HG03025 (cell line): ENCODE results near the gene PROC.
A peak's percentile ranks its signal among the peaks of the same experiment; 100 is the strongest.
"Not testable (repeated sequence)": the region's sequence is repeated elsewhere in the genome, so short reads cannot be mapped to it uniquely, and the experiment has no call there.

Source experiments
- ATAC-seq: cut with Tn5 transposase; IDR thresholded peaks from one replicate; pipeline ENCODE4 v1.9.1; 2021; ENCODE audit warnings: mild to moderate bottlenecking, moderate library complexity; ENCODE audit not compliant: unreplicated experiment, low FRiP score

Gene PROC

DNA sequence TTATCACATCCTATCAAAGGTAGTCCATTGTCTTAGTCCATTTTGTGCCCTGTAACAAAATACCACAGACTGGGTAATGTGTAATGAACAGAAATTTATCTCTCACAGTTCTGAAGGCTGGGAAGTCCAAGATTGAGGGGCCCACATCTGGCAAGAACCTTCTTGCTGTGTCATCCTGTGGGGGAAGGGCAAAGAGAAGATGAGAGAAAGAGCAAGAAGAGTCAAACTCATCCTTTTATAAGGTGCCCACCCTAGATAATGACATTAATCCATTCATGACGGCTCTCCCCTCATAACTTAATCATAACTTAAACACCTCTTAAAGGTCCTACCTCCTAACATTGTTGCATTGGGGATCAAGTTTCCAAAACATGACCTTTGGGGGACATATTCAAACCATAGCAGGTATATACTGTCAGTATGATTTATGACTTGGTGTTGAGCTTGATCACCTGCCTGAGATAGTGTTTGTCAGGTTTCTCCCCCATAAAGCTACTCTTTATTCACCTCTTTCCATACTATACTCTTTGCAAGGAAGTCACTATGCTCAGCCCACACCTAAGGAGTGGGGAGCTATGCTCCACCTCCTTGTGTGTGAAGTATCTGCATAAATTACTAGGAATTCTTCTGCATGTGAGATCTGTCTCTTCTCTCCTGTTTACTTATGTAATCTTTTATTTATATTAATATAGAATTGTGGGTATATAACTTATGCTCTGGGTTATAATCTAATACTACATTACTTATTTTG, 25.2 kb upstream of the PROC start:
- no peak for ATAC-seq

DNA sequence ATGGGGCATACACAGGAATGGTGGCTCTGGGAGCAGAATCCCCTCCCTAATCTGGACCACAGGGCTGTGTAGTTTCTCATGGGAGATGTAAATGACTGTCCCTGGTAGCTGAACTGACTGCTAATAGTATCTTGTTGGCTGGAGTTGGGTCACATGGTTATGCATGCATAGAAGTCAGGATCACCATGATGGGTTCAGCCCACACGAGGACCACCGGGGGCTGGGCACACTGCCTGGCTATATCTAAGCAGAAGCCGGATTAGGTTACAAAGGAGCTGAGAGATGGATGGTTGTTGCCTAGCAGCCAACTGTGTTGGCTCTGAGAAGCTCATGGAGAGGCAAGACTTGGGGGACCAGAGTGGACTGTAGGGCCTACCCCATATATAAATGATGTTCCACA, 23.7 kb upstream of the PROC start:
- no peak for ATAC-seq

DNA sequence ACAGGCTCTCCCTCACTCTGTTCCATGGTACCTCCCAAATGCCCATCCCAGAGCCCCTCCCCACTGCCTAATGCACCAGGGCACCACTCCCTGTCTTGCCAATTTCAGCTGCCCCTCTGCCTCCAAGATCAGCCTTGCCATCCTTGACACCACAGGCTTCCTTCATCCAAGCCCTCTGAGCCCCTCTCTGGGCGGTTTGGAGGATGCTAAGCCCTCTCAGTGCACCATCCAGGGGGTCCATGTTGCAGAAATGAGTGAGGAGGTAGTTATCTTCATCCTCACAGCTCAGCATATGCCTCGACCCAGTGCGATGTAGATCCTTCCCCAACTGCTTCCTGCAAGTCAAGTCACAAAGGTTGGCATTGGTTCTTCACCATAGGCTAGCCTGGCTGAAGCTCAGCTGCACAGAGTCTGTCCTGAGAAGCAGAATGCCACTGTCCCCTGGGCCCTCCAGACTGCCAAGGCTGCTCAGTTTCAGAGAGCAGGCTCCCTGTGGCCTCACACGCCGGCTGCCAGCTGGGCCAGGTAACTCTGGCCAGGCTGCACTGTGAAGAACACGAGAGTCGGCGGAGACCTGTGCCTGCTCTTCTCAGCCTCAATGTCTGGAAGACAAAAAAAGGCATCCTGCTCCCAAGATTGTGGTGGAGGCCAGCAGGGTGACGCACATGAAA, 20.5 kb upstream of the PROC start:
- peak; percentile 4 for ATAC-seq

DNA sequence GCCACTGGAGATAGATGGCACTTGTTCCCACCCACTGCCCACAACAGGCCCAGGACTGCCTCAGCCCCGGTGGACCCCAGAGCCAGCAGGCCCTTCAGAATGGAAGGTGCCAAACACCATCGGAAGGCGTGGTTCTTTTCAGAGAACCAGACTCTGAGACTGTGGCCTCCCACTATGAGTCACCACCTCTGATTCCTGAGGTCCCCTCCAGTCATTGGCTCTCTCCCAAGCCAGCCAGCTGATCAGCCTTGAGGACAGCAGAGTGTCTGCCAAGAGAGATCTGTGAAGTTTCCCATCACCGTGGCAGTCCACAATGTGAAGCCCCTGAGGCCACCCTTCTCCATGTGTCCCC, 20.0 kb upstream of the PROC start:
- peak; percentile 69 for ATAC-seq

DNA sequence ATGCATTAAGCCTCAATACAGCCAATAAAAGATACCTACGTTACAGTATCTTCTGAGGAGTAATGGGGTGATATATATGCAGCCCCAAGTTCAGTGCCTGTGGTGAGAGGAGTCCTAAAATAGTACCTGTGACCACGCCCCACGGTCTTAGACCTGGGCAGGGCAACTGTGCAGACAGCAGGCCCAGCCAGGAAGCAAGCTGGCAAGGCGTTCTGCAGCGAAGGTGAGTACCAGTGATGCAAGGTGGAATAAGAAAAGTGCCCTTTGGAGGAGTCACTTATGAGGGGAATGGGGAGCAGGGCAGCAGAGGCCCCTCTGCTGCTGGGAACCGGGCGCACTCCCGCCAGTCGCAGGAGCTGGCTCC, 17.7 kb upstream of the PROC start:
- ATAC-seq = no peak

DNA sequence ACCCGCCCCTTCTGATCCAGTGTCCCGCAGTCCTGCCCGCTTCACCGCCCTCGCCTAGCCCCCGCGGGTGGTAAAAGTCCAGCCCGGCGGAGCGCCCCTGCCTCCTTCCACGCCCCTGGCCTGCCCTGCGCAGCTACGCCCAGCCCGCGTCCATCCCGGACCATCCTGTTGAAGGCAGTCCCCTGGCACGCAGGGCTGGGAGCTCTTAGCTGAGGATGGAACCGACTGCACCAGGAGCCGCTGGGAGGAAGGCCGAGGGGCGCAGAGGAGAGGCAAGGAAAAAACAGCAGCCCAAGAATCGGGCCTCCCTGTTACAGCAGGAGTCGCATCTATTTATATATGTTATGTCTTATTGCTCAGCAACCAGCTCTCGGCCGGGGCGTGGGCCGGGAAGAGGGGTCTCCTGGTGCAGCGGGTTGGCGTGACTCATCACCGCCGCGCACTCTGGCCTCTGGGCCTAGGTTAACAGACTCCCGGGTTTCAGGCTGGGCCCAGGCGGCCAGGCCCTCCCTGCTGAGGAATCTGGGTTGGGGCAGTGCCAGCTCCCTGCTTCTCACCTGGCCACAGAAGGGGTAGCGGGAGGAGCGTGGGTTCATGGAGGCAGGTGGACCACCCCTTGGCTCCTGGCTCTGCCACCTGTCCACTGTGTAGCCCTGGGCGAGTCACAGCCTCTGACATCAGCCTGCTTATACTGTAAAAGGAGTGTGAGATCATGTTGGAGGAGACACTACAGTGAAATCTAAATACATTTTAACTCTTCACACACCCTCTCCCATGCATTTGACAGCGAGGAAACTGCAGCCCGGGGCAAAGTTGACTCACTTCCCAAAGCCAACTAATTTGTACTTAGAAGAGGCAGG, 17.1 kb upstream of the PROC start:
- ATAC-seq = no peak

DNA sequence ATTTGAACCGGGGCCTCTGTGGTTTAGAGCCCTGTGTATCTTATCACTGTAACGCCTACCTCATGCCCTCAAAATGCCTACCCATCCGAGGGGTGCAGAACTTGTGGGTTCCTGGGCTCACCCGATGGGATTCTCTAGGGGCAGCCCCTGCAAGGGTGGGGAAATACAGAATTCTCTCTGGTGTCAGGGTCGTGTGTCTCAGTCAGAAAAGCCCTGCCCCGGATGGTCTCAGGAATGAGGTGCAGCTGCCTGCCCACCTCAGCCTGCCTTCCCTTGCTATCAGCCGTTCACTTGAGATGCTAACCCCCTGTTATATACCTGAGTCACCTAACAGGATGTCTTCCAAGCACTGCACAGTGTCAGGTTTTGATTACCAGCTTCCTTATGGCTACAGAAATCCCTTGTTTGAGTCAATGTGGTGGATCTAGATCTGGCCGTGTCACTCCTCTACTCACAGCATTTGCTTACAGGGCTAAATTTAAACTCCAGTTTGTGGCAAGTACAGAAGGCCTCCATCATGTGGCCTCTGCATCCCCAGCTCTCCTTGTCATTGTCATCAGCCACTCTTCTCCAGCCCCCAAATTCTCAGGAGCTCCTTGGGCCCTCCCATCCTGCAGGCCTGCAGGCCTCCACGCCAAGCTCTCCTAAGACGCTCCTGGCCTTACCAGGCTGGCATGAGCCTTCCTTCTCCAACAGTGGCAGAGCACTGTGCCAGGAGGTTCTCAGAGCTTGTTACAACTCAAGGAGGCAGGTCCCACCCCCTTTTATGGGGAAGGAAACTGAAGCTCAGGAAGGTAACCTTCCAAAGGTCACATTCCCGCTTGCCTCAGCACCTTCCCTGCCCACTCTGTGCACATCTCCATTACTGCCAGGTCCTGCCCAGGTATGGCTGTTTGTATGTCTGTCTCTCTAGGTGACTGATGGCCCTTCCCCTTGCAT, 16.2 kb upstream of the PROC start:
- no peak for ATAC-seq

DNA sequence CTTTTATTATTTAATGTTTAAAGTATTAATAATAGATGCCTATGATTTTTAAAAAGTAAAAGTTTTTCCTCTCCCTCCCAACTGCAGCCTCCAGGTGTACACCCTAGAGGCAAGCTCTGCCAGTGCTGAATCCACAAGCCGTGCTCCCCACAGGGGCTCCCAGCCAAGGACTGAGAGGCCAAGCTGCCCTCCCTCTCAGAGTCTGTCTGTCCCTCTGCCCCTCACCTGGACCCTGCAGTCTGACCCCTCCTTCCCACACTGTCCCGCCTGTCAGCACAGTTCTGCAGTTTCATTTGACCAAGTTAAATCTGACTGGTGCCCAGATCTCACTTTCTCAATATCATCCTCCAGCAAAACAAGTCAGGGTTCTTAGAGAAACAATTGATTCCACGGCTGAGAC, 14.8 kb upstream of the PROC start:
- no peak for ATAC-seq

DNA sequence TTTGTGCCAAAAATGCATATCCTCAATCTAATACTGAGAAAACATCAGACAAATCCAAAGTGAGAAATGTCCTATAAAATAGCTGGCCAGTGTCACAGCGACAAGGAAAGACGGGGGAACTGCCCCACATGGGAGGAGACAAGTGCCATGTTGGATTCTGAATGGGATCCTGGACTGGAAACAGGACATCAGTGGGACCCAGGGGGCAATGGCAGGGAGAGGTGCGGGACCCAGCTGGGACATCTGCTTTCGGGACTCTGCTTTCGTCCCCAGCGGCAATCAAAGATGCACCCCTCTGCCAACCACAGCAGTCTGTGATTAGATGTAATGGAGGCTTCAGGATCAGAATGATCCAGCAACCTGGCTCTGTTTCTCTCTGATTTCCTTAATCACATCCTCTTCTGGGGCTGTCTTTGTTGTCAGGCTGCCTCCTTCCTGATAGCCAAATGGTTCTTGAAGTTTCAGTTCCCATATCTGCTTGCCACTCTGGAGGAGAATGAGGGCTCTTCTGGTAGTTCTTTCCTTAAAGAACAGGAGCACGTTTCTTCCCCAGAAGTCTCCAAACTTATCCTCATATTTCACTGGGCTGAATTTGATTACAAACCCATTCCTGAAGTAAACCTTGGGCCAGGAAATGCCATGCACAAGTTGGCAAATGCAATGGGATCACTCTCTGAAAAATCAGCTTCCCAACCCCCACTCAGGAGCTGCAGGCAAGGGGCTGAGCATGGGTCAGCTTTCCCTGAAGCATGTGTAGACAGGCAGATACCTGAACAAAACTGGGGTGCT, 13.6 kb upstream of the PROC start:
- ATAC-seq = no peak

DNA sequence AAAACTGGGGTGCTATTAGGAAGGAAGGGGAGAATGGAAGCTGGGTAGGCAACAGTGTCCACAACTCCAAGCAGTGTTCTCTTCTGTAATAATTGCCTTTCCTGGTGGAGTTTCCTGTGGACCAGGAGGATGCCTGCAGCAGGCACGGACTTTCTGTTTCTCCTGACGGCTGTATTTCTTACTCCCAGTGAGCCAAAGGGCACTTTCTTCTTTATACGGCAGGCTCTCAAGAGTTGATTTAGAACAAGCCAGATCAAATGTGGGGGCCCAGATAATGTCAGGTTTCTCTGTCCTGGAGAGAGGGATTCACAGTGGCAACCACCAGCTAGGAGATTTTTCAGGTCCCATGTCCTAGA, 13.0 kb upstream of the PROC start:
- no peak for ATAC-seq

DNA sequence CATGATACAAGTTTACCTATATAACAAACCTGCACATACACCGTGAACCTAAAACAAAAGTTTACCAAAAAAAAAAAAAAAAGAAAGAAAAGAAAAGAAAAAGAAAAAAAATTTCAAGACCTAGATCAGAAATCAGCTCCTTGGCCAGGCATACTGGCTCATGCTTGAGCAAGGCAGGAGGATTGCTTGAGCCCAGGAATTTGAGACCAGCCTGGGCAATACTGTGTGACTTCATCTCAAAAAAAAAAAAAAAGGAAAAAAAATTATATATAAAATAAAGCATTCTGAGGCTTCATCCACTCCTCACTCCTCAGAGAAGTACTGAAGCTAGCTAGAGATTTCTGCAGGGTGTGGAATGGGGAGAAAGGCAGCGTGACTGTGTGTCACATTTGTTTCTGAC, 11.8 kb upstream of the PROC start:
- no peak for ATAC-seq

DNA sequence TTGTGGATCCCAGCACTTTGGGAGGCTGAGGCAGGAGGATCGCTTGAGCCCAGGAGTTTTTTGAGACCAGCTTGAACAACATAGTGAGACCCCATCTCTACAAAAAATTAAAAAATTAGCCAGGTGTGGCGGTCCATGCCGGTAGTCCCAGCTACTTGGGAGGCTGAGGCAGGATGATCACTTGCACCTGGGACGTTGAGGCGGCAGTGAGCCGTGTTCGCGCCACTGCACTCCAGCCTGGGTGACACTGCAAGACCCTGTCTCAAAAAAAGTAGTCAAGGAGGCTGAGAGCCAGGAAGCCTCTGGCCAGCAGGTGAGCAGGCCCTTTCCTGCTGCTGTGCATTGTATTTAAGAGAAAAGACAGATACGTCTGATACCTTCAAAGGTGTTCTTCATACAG, 11.1 kb upstream of the PROC start:
- ATAC-seq = no peak

DNA sequence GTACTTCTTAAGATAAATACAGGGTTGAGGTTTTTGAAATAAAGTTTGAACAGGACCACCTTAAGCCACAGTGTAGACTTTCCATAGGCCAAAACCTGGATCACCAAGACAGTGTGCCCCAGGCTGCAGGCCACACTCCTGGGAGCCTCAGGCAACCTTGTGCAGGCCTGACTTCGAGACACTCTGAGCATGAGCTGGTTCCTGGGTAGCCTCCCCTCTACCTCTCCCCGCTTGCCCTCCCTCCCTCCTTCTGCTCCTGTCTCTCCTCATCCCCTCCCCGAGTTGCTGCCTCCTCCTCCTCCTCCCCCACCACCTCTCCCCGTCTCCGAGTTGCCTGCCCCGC, 10.6 kb upstream of the PROC start:
- peak; percentile 7 for ATAC-seq

DNA sequence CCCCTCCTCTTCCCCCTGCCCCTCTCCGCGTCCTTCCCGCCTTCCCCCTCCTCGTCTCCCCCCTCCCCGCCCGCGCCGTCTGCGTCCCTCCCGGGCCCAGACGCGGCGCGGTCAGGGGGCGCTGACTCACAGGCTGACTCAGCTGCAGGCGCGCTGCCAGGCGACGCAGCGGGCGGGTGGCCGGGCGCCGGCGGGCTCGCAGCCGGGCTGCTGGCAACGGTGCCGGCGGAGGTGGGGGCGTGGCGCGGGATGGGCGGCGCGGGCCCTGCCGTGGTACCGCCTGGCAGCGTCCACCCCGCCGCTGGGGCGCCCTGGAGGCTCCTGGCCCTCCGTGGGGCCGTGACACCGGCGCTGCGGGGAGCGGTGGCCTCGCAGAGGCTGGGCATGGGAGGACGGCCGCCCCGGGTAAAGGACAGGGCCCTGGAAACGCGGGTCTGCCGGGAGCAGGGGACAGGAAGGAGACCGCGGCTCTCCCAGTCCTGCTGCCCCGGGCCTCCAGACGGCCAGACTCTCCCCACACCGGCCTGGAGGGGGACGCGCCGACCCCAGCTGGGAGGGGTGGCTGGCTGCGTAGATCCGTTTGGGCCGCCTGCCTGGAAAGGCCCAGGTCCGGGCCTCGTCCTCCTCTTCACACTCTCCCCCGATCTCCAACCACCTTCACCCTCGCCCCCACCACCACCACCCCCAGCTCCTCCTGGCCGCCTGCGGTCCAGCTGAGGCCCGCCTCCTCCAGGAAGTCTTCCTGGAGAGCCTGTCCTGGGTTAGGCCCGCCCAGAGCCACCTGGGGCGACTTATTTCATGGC, 10.0 kb upstream of the PROC start:
- ATAC-seq = peak; percentile 51

DNA sequence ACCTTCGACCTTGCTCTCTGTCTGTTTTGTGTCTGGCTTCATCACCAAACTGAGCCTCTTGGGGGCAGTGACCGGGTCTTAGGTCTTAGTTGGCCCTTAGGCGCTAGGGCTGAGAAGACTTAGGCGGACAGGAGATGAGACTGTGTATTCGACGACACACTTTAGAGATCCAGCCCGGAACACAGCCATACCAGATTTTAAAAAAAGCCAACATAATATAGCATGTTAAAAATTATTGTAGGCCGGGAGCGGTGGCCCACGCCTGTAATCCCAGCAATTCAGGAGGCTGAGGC, 9.5 kb upstream of the PROC start:
- ATAC-seq = no peak

DNA sequence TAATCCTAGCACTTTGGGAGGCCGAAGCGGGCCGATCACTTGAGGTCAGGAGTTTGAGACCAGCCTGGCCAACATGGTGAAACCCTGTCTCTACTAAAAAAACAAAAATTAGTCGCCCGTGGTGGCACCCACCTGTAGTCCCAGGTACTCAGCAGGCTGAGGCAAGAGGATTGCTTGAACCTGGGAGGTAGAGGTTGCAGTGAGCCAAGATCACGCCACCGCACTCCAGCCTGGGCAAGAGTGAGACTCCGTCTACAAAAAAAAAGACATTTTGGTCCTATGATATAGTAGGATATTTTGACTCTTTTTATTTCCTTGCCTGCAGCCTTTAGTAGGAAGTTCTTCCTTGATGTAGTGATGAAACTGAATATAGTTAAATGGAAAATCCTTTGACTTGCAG, 8.5 kb upstream of the PROC start:
- ATAC-seq = not testable (repeated sequence)

DNA sequence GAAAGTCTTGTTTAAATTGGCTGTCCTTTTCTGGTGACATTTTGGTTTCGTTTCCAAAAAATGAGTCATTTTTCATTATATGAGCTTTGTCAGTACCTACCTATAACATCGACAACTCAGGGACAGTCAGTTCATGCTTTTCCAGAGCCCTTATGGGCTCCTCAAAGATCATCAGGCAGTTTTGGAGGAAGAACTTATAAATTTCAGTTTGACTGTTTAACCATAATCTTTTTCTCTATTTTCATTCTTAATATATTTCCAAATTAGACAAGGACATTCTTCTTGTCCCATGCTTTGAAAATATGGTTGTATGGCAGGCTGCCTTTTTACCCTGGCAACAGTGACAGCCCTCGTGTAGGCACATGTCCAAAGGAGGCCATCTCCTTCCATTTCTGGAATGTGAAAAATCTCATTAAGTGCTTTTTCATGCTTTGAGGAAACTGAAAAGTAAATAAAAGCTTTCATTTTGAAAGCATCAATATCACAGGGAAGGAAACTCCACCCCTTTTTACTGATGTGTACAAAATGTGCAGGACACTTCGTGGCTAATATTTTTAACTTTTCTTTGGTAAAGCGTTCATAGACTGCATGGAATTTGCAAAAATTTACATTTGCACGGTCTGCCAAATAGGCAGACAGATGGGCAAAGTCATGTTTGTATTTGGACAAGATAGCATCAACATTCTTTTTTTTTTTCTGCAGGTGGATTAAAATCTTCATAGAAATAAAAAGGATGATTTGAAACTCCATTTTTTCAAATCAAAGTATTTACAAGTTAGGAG, 7.2 kb upstream of the PROC start:
- ATAC-seq = peak; percentile 42

DNA sequence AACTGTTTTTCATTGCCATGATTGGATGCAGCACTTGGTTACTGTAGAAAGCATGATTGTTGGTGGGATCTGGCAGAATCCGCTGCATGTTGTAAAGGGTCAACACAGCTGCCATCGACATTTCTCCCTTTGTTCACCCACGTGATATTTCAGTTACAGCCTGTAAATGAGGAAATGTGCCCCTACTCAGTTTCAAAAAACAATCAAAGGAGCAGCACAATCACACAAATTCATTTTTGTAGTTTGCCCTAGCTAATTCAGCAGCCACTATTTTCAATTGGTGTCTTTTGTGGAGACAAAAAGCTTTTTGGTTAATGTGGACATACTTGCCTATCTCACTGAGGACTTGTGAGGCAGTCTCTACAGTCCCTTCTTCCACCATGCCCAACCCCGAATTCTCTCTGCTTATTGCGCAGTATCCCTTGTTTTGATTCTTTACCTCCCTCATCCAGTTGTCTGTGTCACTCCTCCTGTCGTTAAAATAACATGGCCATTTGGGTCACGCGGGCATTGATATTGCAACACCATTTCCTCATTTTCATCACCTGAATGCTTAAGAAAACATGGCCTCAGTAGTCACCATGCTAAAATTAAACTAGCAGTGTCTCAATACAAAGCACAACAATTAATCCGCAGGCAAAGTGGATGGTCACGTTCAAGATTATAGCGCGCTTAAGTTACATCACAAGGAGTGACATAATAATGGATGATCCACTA, 6.4 kb upstream of the PROC start:
- no peak for ATAC-seq
